HG02970 (cell line): ENCODE measurements around the gene ITGB5.

Experiments used
- ATAC-seq: cut with Tn5 transposase; IDR thresholded peaks from one replicate; pipeline ENCODE4 v1.9.1; 2021; ENCODE audit warnings: mild to moderate bottlenecking, moderate library complexity, moderate number of reproducible peaks; ENCODE audit not compliant: unreplicated experiment, low FRiP score

ITGB5 gene

GRCh38 chr3:124873226-124873625 is 13.9 kb downstream of the ITGB5 start:
- ATAC-seq: no peak

GRCh38 chr3:124867511-124867910 is 19.7 kb downstream of the ITGB5 start:
- ATAC-seq: no peak

- no peak for ATAC-seq
Observed at GRCh38 chr3:124862006-124862405, 25.2 kb downstream of the ITGB5 start.

- ATAC-seq: no peak
Observed at GRCh38 chr3:124861041-124861440, 26.1 kb downstream of the ITGB5 start.

- no peak for ATAC-seq
Observed at GRCh38 chr3:124860599-124860998, 26.6 kb downstream of the ITGB5 start.

GRCh38 chr3:124859025-124859424 is 28.1 kb downstream of the ITGB5 start:
- ATAC-seq: no peak

- no peak for ATAC-seq
Observed at GRCh38 chr3:124858275-124858674, 28.9 kb downstream of the ITGB5 start.

GRCh38 chr3:124856677-124857076 is 30.5 kb downstream of the ITGB5 start:
- no peak for ATAC-seq

GRCh38 chr3:124854009-124854408 is 33.2 kb downstream of the ITGB5 start:
- no peak for ATAC-seq

- no peak for ATAC-seq
Observed at GRCh38 chr3:124853446-124853845, 33.7 kb downstream of the ITGB5 start.

GRCh38 chr3:124851905-124852304 is 35.3 kb downstream of the ITGB5 start:
- no peak for ATAC-seq

GRCh38 chr3:124851136-124851535 is 36.0 kb downstream of the ITGB5 start:
- no peak for ATAC-seq

- no peak for ATAC-seq
Observed at GRCh38 chr3:124850633-124851032, 36.5 kb downstream of the ITGB5 start.

GRCh38 chr3:124850212-124850611 is 37.0 kb downstream of the ITGB5 start:
- ATAC-seq: no peak

GRCh38 chr3:124848300-124848699 is 38.9 kb downstream of the ITGB5 start:
- no peak for ATAC-seq

- ATAC-seq: no peak
Observed at GRCh38 chr3:124847863-124848262, 39.3 kb downstream of the ITGB5 start.

- no peak for ATAC-seq
Observed at GRCh38 chr3:124847051-124847450, 40.1 kb downstream of the ITGB5 start.

GRCh38 chr3:124846189-124846588 is 41.0 kb downstream of the ITGB5 start:
- ATAC-seq: no peak

GRCh38 chr3:124845406-124845805 is 41.8 kb downstream of the ITGB5 start:
- no peak for ATAC-seq

- ATAC-seq: no peak
Observed at GRCh38 chr3:124843506-124844177, 43.5 kb downstream of the ITGB5 start.

GRCh38 chr3:124843047-124843446 is 44.1 kb downstream of the ITGB5 start:
- no peak for ATAC-seq

GRCh38 chr3:124841517-124841916 is 45.6 kb downstream of the ITGB5 start:
- ATAC-seq: no peak

GRCh38 chr3:124840331-124840730 is 46.8 kb downstream of the ITGB5 start:
- no peak for ATAC-seq
